ENCODE measurements around the gene NOP14.

The NOP14 gene

DNA sequence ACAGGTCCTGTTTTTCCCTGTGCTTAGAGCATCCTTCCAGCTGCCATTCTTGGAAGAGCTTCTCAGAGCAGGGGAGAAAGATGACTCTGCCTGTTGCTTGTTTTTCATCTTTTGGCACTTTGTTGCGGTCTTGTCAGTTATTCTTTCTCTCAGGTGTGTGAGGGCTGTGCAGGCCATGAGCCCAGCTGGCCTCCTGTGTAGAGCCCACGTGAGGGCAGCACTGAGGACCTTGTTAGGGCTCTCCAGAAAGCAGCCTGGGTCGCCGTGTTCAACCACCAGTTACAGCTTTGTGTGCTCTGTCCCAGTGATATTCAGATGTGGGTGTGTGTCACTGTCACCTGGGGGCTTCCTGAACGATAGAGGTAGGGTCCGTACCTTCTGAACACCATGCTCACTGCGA is 52.8 kb downstream of the NOP14 start:
- no peak overlapping the region for H3K4me3 ChIP-seq (ENCODE audit: low read depth, low read length)
- ChIA-PET CTCF (interaction anchor here (1.0 kb wide), 1 partner anchor 20 kb away, joined by 4 read pairs; no protein-coding TSS in a partner anchor), POLR2A (no interaction called here)
- H3K9me3 ChIP-seq (ENCODE audit: control insufficient read depth, insufficient read depth, low read depth, low read length), result no peaks in the 10 kb centered on the region
- peaks cover 0 to 90% of the 10 kb centered on the region in 2 experiments; a peak in 2 of 3 replicates for H3K36me3 ChIP-seq (ENCODE audit: control insufficient read depth in 2 of 2, insufficient read depth in 1 of 2, low read length in 2 of 2)
- TF ChIP-seq ZNF416 (tag by site-specific recombination; IDR thresholded peaks at IDR 0.05) (no peak), ZNF585B (tag by site-specific recombination; IDR thresholded peaks at IDR 0.05) (no peak), ZNF214 (tag by site-specific recombination; IDR thresholded peaks at IDR 0.05; ENCODE audit: borderline replicate concordance) (no peak), ZNF114 (tag by site-specific recombination; IDR thresholded peaks at IDR 0.05) (no peak), KLF7 (tag by site-specific recombination; IDR thresholded peaks at IDR 0.05; ENCODE audit: borderline replicate concordance) (no peak), GFI1B (tag by site-specific recombination; IDR thresholded peaks at IDR 0.05) (no peak), ZNF488 (tag by site-specific recombination; IDR thresholded peaks at IDR 0.05) (no peak), ZNF324 (tag by site-specific recombination; IDR thresholded peaks at IDR 0.05) (no peak), ZNF138 (tag by site-specific recombination; IDR thresholded peaks at IDR 0.05; ENCODE audit: borderline replicate concordance) (no peak)
- TF ChIP-seq, protein P1, sequence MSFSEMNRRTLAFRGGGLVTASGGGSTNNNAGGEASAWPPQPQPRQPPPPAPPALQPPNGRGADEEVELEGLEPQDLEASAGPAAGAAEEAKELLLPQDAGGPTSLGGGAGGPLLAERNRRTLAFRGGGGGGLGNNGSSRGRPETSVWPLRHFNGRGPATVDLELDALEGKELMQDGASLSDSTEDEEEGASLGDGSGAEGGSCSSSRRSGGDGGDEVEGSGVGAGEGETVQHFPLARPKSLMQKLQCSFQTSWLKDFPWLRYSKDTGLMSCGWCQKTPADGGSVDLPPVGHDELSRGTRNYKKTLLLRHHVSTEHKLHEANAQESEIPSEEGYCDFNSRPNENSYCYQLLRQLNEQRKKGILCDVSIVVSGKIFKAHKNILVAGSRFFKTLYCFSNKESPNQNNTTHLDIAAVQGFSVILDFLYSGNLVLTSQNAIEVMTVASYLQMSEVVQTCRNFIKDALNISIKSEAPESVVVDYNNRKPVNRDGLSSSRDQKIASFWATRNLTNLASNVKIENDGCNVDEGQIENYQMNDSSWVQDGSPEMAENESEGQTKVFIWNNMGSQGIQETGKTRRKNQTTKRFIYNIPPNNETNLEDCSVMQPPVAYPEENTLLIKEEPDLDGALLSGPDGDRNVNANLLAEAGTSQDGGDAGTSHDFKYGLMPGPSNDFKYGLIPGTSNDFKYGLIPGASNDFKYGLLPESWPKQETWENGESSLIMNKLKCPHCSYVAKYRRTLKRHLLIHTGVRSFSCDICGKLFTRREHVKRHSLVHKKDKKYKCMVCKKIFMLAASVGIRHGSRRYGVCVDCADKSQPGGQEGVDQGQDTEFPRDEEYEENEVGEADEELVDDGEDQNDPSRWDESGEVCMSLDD (tag by site-specific recombination; IDR thresholded peaks at IDR 0.05), result no peak
- TF ChIP-seq, protein P2, sequence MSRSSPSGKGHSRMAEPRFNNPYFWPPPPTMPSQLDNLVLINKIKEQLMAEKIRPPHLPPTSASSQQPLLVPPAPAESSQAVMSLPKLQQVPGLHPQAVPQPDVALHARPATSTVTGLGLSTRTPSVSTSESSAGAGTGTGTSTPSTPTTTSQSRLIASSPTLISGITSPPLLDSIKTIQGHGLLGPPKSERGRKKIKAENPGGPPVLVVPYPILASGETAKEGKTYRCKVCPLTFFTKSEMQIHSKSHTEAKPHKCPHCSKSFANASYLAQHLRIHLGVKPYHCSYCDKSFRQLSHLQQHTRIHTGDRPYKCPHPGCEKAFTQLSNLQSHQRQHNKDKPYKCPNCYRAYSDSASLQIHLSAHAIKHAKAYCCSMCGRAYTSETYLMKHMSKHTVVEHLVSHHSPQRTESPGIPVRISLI (tag by site-specific recombination; IDR thresholded peaks at IDR 0.05), result no peak
- no peak overlapping the region for H3K27ac ChIP-seq (ENCODE audit: extremely low read depth, low read depth, low read length)
- no peaks in the 10 kb centered on the region for H3K4me1 ChIP-seq (ENCODE audit: control insufficient read depth, insufficient read depth, low read length)

GRCh38 chr4:2909583-2909982 is 53.6 kb downstream of the NOP14 start:
- H3K4me3 ChIP-seq (ENCODE audit: low read depth, low read length), result no peak overlapping the region
- ChIA-PET POLR2A (no interaction called here), CTCF (no interaction called here)
- H3K36me3 ChIP-seq (ENCODE audit: control insufficient read depth in 2 of 2, insufficient read depth in 1 of 2, low read length in 2 of 2), result peaks cover 0 to 92% of the 10 kb centered on the region in 2 experiments; a peak in 1 of 3 replicates
- H3K9me3 ChIP-seq (ENCODE audit: control insufficient read depth, insufficient read depth, low read depth, low read length), result no peaks in the 10 kb centered on the region
- no peak overlapping the region for H3K27ac ChIP-seq (ENCODE audit: extremely low read depth, low read depth, low read length)
- no peaks in the 10 kb centered on the region for H3K4me1 ChIP-seq (ENCODE audit: control insufficient read depth, insufficient read depth, low read length)
- no peak for TF ChIP-seq ZNF239 (tag by site-specific recombination; IDR thresholded peaks at IDR 0.05)
- TF ChIP-seq ZNF174 (tag by site-specific recombination; IDR thresholded peaks at IDR 0.05), result no peak
- TF ChIP-seq HOXC10 (CRISPR knock-in tag; IDR thresholded peaks at IDR 0.05), result no peak
- no peak for TF ChIP-seq ZNF549 (tag by site-specific recombination; IDR thresholded peaks at IDR 0.05)
- TF ChIP-seq, protein P3, sequence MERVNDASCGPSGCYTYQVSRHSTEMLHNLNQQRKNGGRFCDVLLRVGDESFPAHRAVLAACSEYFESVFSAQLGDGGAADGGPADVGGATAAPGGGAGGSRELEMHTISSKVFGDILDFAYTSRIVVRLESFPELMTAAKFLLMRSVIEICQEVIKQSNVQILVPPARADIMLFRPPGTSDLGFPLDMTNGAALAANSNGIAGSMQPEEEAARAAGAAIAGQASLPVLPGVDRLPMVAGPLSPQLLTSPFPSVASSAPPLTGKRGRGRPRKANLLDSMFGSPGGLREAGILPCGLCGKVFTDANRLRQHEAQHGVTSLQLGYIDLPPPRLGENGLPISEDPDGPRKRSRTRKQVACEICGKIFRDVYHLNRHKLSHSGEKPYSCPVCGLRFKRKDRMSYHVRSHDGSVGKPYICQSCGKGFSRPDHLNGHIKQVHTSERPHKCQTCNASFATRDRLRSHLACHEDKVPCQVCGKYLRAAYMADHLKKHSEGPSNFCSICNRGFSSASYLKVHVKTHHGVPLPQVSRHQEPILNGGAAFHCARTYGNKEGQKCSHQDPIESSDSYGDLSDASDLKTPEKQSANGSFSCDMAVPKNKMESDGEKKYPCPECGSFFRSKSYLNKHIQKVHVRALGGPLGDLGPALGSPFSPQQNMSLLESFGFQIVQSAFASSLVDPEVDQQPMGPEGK (tag by site-specific recombination; IDR thresholded peaks at IDR 0.05), result no peak
- TF ChIP-seq ZBTB17 (tag by site-specific recombination; IDR thresholded peaks at IDR 0.05), result no peak
- no peak for TF ChIP-seq ZBTB20 (tag by site-specific recombination; IDR thresholded peaks at IDR 0.05)
- TF ChIP-seq ZBTB26 (tag by site-specific recombination; optimal IDR thresholded peaks at IDR 0.05), result no peak
- TF ChIP-seq ZNF274 (IDR thresholded peaks at IDR 0.05; ENCODE audit: low read length), result no peak
- no peak for TF ChIP-seq ZNF274 (tag by site-specific recombination; IDR thresholded peaks at IDR 0.05; ENCODE audit: borderline replicate concordance)
- no peak for TF ChIP-seq ZNF555 (tag by site-specific recombination; conservative IDR thresholded peaks at IDR 0.05)
- TF ChIP-seq, protein P4, sequence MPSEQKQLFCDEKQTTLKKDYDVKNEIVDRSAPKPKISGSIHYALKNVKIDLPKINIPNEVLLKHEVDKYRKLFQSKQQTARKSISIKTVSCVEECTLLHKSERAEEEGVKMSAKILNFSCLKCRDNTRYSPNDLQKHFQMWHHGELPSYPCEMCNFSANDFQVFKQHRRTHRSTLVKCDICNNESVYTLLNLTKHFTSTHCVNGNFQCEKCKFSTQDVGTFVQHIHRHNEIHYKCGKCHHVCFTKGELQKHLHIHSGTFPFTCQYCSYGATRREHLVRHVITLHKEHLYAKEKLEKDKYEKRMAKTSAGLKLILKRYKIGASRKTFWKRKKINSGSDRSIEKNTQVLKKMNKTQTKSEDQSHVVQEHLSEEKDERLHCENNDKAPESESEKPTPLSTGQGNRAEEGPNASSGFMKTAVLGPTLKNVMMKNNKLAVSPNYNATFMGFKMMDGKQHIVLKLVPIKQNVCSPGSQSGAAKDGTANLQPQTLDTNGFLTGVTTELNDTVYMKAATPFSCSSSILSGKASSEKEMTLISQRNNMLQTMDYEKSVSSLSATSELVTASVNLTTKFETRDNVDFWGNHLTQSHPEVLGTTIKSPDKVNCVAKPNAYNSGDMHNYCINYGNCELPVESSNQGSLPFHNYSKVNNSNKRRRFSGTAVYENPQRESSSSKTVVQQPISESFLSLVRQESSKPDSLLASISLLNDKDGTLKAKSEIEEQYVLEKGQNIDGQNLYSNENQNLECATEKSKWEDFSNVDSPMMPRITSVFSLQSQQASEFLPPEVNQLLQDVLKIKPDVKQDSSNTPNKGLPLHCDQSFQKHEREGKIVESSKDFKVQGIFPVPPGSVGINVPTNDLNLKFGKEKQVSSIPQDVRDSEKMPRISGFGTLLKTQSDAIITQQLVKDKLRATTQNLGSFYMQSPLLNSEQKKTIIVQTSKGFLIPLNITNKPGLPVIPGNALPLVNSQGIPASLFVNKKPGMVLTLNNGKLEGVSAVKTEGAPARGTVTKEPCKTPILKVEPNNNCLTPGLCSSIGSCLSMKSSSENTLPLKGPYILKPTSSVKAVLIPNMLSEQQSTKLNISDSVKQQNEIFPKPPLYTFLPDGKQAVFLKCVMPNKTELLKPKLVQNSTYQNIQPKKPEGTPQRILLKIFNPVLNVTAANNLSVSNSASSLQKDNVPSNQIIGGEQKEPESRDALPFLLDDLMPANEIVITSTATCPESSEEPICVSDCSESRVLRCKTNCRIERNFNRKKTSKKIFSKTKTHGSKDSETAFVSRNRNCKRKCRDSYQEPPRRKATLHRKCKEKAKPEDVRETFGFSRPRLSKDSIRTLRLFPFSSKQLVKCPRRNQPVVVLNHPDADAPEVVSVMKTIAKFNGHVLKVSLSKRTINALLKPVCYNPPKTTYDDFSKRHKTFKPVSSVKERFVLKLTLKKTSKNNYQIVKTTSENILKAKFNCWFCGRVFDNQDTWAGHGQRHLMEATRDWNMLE (tag by site-specific recombination; conservative IDR thresholded peaks at IDR 0.05; ENCODE audit: low read depth), result no peak

Data from HEK293 (cell line).